Measurements from ENCODE around the gene SMC2. TPM values are rescaled to one million over a fixed set of nuclear protein-coding genes. Genes with fewer than 3 reads are reported as not detected.
A peak's percentile ranks its signal among the peaks of the same experiment; 100 is the strongest.

The SMC2 gene
- total RNA-seq, 1 donor, result 70.3 TPM

DNA sequence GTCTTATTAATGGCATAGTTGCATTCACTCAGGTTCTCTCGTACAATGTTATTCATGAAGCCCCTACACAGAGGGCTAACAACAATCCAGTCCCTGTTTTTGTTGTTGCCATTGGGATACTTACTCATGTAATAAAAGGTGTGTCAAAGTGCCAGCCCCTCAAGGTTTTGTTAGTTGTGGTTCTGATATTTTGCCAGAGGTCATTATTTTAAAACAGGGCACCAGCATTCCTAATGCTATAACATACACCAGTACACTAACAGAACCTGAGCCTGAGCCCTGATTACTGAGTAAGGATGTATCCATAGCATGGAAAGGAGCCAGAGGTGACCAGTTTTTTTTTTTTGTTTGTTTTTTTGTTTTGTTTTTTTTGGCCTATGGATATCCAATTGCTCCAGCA lies 50.2 kb downstream of the SMC2 start:
- no peak overlapping the region for H3K4me3 ChIP-seq (ENCODE audit: low read depth, low read length)
- TF ChIP-seq, protein P1, sequence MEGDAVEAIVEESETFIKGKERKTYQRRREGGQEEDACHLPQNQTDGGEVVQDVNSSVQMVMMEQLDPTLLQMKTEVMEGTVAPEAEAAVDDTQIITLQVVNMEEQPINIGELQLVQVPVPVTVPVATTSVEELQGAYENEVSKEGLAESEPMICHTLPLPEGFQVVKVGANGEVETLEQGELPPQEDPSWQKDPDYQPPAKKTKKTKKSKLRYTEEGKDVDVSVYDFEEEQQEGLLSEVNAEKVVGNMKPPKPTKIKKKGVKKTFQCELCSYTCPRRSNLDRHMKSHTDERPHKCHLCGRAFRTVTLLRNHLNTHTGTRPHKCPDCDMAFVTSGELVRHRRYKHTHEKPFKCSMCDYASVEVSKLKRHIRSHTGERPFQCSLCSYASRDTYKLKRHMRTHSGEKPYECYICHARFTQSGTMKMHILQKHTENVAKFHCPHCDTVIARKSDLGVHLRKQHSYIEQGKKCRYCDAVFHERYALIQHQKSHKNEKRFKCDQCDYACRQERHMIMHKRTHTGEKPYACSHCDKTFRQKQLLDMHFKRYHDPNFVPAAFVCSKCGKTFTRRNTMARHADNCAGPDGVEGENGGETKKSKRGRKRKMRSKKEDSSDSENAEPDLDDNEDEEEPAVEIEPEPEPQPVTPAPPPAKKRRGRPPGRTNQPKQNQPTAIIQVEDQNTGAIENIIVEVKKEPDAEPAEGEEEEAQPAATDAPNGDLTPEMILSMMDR (IDR thresholded peaks at IDR 0.05; ENCODE audit: insufficient read depth, low read length), result no peak
- peak; percentile 4 for DNase-seq (ENCODE audit: low read depth)

DNA sequence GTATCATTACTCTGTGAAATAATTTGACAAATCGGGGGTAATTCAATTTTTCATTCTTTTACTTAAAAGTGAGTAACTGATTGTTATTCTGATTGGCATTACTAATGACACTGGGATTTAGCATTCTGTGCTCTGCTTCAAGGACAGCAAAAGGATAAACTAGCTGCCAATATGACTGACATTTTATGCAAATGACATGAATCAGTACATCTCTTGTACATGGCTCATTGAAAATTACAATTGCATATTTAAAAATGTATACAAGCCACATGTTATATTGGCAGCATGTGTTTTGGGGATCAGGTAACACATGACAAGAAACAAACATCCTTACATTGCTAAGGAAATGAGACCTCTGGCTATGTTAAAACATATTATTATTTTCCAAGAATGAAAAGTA lies 79.0 kb downstream of the SMC2 start:
- TF ChIP-seq, protein P1 (IDR thresholded peaks at IDR 0.05; ENCODE audit: insufficient read depth, low read length), result no peak
- DNase-seq (ENCODE audit: low read depth), result no peak
- no peak overlapping the region for H3K4me3 ChIP-seq (ENCODE audit: low read depth, low read length)

DNA sequence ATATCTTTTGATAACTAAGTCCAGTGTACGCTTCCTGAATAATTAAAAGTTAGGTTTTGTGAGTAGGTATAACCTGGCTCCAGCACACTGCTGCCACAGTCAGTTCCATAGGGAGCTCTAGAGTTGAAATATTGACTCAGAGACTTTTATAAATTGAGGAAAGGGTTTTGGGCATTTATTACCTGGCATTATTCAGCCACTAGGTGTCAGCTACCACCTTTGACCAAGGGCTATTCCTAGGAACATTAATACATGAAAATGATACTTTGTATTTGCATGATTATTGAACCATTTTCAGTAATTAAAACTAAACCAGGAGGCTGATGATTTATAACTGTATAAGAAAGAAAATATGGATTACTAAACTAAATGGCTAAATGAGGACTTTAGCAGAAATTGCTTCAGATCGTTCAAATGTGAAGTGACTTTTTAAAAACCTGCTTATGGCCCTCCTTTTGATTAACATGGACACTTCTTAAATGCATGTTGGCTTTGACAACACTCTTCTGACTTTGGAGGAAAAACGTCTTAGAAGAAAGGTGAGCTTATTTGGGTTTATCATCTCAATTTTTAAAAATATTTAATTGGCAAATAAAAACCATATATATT lies 83.0 kb downstream of the SMC2 start:
- peak; percentile 66 for DNase-seq (ENCODE audit: low read depth)
- H3K4me3 ChIP-seq (ENCODE audit: low read depth, low read length), result no peak overlapping the region
- TF ChIP-seq, protein P1 (IDR thresholded peaks at IDR 0.05; ENCODE audit: insufficient read depth, low read length), result peak; percentile 65

DNA sequence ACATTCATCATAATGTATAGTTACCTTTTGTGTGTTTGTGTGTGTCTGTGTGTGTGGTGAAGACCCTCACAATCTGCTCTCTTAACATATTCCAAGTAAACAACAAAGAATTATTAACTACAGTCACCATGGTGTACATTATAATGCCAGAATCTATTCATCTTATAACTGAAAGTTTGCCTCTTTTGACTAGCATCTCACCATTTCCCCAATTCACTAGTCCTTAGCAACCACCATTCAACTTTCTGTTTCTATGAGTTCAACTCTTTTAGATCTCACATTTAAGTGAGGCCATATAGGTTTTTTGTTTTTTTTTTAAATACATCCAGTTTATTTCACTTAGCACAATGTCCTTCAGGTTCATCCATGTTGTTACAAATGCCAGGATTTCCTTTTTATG lies 83.6 kb downstream of the SMC2 start:
- H3K4me3 ChIP-seq (ENCODE audit: low read depth, low read length), result no peak overlapping the region
- TF ChIP-seq, protein P1 (IDR thresholded peaks at IDR 0.05; ENCODE audit: insufficient read depth, low read length), result no peak
- no peak for DNase-seq (ENCODE audit: low read depth)
